GM23338 (cell line): ENCODE results near the gene CLCN4. TPM values are rescaled to one million over a fixed set of nuclear protein-coding genes. Genes with fewer than 3 reads are reported as not detected.

Experiments used
- ATAC-seq: fragments of 200-7000 bp; cut with Tn5 transposase; 3 replicates; pipeline ENCODE4 v1.9.1; 2020
- DNase-seq: peaks from one replicate; pipeline ENCODE4 v3.0.0-alpha.2; 2015; ENCODE audit warnings: low spot score
- H2AFZ ChIP-seq: fragments of 200-600 bp; sonication (generic); 2 replicates; pipeline ENCODE4 v1.8.0; 2016; ENCODE audit warnings: antibody characterized with exemption, mild to moderate bottlenecking, moderate library complexity
- H3F3A ChIP-seq: fragments of 200-600 bp; sonication (generic); replicated peaks from 2 replicates; pipeline ENCODE4 v1.8.0; 2017; ENCODE audit warnings: antibody characterized with exemption, mixed run types, low read depth
- H3K27ac ChIP-seq: fragments of 200-600 bp; sonication (generic); 2 replicates; pipeline ENCODE4 v1.6.1; 2016; ENCODE audit warnings: low read depth
- H3K27me3 ChIP-seq: fragments of 200-600 bp; sonication (generic); 2 replicates; pipeline ENCODE4 v1.8.0; 2016; ENCODE audit warnings: mild to moderate bottlenecking, mixed run types, moderate library complexity; ENCODE audit not compliant: insufficient read depth
- H3K36me3 ChIP-seq: fragments of 200-600 bp; sonication (generic); 2 replicates; pipeline ENCODE4 v1.8.0; 2016; ENCODE audit warnings: mild to moderate bottlenecking; ENCODE audit not compliant: insufficient read depth
- H3K4me1 ChIP-seq: fragments of 200-600 bp; sonication (generic); 2 replicates; pipeline ENCODE4 v1.8.0; 2016; ENCODE audit warnings: mild to moderate bottlenecking, moderate library complexity; ENCODE audit not compliant: insufficient read depth
- H3K4me2 ChIP-seq: fragments of 200-600 bp; sonication (generic); 2 replicates; pipeline ENCODE4 v1.7.1; 2017; ENCODE audit warnings: mixed run types
- H3K4me3 ChIP-seq: fragments of 200-600 bp; sonication (generic); 2 replicates; pipeline ENCODE4 v1.6.1; 2016; ENCODE audit warnings: mixed run types
- H3K79me2 ChIP-seq: fragments of 200-600 bp; sonication (generic); replicated peaks from 2 replicates; pipeline ENCODE4 v1.8.0; 2017; ENCODE audit warnings: mild to moderate bottlenecking; ENCODE audit not compliant: insufficient read depth
- H3K9me2 ChIP-seq: fragments of 200-600 bp; sonication (generic); 2 replicates; pipeline ENCODE4 v1.8.0; 2017; ENCODE audit not compliant: insufficient read depth
- H4K20me1 ChIP-seq: fragments of 200-600 bp; sonication (generic); replicated peaks from 2 replicates; pipeline ENCODE4 v1.8.0; 2017; ENCODE audit warnings: mild to moderate bottlenecking; ENCODE audit not compliant: insufficient read depth
- H3K27ac Mint-ChIP-seq: 2 replicates; pipeline ENCODE4 v1.8.0; 2020; ENCODE audit warnings: inconsistent platforms, mild to moderate bottlenecking, moderate library complexity, mixed read lengths
- H3K27me3 Mint-ChIP-seq: 3 replicates; pipeline ENCODE4 v1.8.0; 2022; ENCODE audit warnings: low read depth, mild to moderate bottlenecking, moderate library complexity, mixed read lengths, inconsistent platforms; ENCODE audit not compliant: insufficient read depth, poor library complexity
- H3K36me3 Mint-ChIP-seq: 3 replicates; pipeline ENCODE4 v1.8.0; 2021; ENCODE audit warnings: low read depth, mild to moderate bottlenecking, inconsistent platforms, moderate library complexity, mixed read lengths
- H3K4me1 Mint-ChIP-seq: 3 replicates; pipeline ENCODE4 v1.8.0; 2020; ENCODE audit warnings: mild to moderate bottlenecking, inconsistent platforms, mixed read lengths
- H3K4me3 Mint-ChIP-seq: 3 replicates; pipeline ENCODE4 v1.8.0; 2021; ENCODE audit warnings: moderate library complexity, mild to moderate bottlenecking, inconsistent platforms, mixed read lengths
- H3K9me3 Mint-ChIP-seq: 3 replicates; pipeline ENCODE4 v1.8.0; 2020; ENCODE audit warnings: moderate library complexity, mild to moderate bottlenecking, inconsistent platforms, mixed read lengths
- CREB1 ChIP-seq: fragments of 250-450 bp; sonication (Bioruptor Pico); IDR thresholded peaks from 2 replicates; pipeline ENCODE4 v1.5.0; 2020; ENCODE audit warnings: low read depth, mild to moderate bottlenecking, moderate library complexity
- CTCF ChIP-seq, 2 experiments: fragments of 200-600 bp in 1 of 2; sonication (generic) in 1 of 2; conservative IDR thresholded peaks; 2 replicates each; pipeline versions ENCODE4 v1.5.1 to v1.6.1; 2016 to 2017; ENCODE audit warnings: antibody characterized with exemption in 2 of 2, low read depth in 2 of 2, mild to moderate bottlenecking in 2 of 2, moderate library complexity in 1 of 2
- ETS1 ChIP-seq: IDR thresholded peaks from 2 replicates; pipeline ENCODE4 v1.6.1; 2016; ENCODE audit warnings: antibody characterized with exemption
- EZH2 ChIP-seq: fragments of 200-600 bp; sonication (generic); IDR thresholded peaks from one replicate; pipeline ENCODE4 v1.8.0; 2017; ENCODE audit warnings: antibody characterized with exemption, mild to moderate bottlenecking, low read depth; ENCODE audit not compliant: unreplicated experiment
- EZH2phosphoT487 ChIP-seq: fragments of 200-600 bp; sonication (generic); IDR thresholded peaks from one replicate; pipeline ENCODE4 v1.8.1; 2018; ENCODE audit warnings: antibody characterized with exemption; ENCODE audit not compliant: unreplicated experiment
- JUNB ChIP-seq: IDR thresholded peaks from one replicate; pipeline ENCODE4 v1.6.1; 2016; ENCODE audit warnings: antibody characterized with exemption; ENCODE audit not compliant: unreplicated experiment
- NANOG ChIP-seq: IDR thresholded peaks from 2 replicates; pipeline ENCODE4 v1.6.1; 2016; ENCODE audit warnings: antibody characterized with exemption, borderline replicate concordance
- POLR2AphosphoS5 ChIP-seq: IDR thresholded peaks from 2 replicates; pipeline ENCODE4 v1.6.1; 2016; ENCODE audit warnings: antibody characterized with exemption, low read depth
- REST ChIP-seq: IDR thresholded peaks from one replicate; pipeline ENCODE4 v1.6.1; 2018; ENCODE audit warnings: antibody characterized with exemption; ENCODE audit not compliant: unreplicated experiment
- STAT1 ChIP-seq: IDR thresholded peaks from one replicate; pipeline ENCODE4 v1.6.1; 2016; ENCODE audit warnings: antibody characterized with exemption; ENCODE audit not compliant: unreplicated experiment
- ZNF114 ChIP-seq: fragments of 250-450 bp; sonication (Bioruptor Pico); IDR thresholded peaks from 2 replicates; pipeline ENCODE4 v1.5.0; 2020; ENCODE audit warnings: mild to moderate bottlenecking, moderate library complexity
- ZNF331 ChIP-seq: fragments of 250-450 bp; sonication (Bioruptor Pico); IDR thresholded peaks from 2 replicates; pipeline ENCODE4 v1.5.0; 2020; ENCODE audit warnings: low read depth, mild to moderate bottlenecking, moderate library complexity
- ZNF462 ChIP-seq: fragments of 250-450 bp; sonication (Bioruptor Pico); IDR thresholded peaks from 2 replicates; pipeline ENCODE4 v1.5.0; 2020; ENCODE audit warnings: mild to moderate bottlenecking, moderate library complexity
- polyA plus RNA-seq: library from polyadenylated mRNA; unstranded; fragments of >200 nt; fragmentation: Nextera tagmentation; extraction: Ambion mirVana; gene quantifications from 2 replicates; pipeline ENCODE4 v1.2.1, GENCODE V29; 2016
- total RNA-seq: library from RNA; depleted of rRNA; stranded (reverse); fragments of >200 nt; shearing (Covaris generic); gene quantifications from 2 replicates; pipeline ENCODE4 v1.2.3, GENCODE V29; 2014

Gene CLCN4
- total and polyA plus RNA-seq, 2 experiments from 2014 or later, result 1.2 to 4.9 TPM

GRCh38 chrX:10109695-10110094 lies 47.1 kb upstream of the CLCN4 start:
- H3K4me3 ChIP-seq, result no peak overlapping the region
- no peaks in the 10 kb centered on the region for H3K27me3 ChIP-seq
- Mint-ChIP-seq H3K4me1 (peaks cover 9% of the 10 kb centered on the region; the same call in 2 of the 3 replicates), H3K27ac (no peak overlapping the region), H3K4me3 (no peak overlapping the region), H3K36me3 (peaks cover 10% of the 10 kb centered on the region; the same call in 2 of the 3 replicates), H3K27me3 (peaks cover 3% of the 10 kb centered on the region), H3K9me3 (no peaks in the 10 kb centered on the region)
- no peaks in the 10 kb centered on the region for H3K36me3 ChIP-seq
- no peaks in the 10 kb centered on the region for H3K4me1 ChIP-seq
- H3K79me2 ChIP-seq, result no peaks in the 10 kb centered on the region
- H3K4me2 ChIP-seq, result no peak overlapping the region
- ATAC-seq (0 out of 3 replicates have a peak, but pooled peaks have one; percentile 31), DNase-seq (no peak)
- H3K9me2 ChIP-seq, result no peaks in the 10 kb centered on the region
- TF ChIP-seq STAT1 (no peak), CREB1 (CRISPR knock-in tag) (no peak), EZH2 (no peak), POLR2AphosphoS5 (no peak), ETS1 (no peak), NANOG (no peak), ZNF331 (CRISPR knock-in tag) (no peak), ZNF114 (no peak), EZH2phosphoT487 (no peak), REST (no peak), ZNF462 (CRISPR knock-in tag) (no peak), JUNB (no peak), CTCF (conservative IDR thresholded peaks at IDR 0.05; ENCODE audit: low read depth in 2 of 2) (no peak)
- H4K20me1 ChIP-seq, result no peaks in the 10 kb centered on the region
- H3F3A ChIP-seq, result no peaks in the 10 kb centered on the region
- no peak overlapping the region for H3K27ac ChIP-seq
- no peak overlapping the region for H2AFZ ChIP-seq
